Measurements from ENCODE around the gene DLG5. TPM values are rescaled to one million over a fixed set of nuclear protein-coding genes. Genes with fewer than 3 reads are reported as not detected.
A peak's percentile ranks its signal among the peaks of the same experiment; 100 is the strongest.

DLG5 gene
- total and polyA plus RNA-seq, 9 of the 15 experiments (the other 6 are each of a cell fraction or from before 2014, with no cell fraction given) = 1.4 to 26.8 (median 11.2) TPM

DNA sequence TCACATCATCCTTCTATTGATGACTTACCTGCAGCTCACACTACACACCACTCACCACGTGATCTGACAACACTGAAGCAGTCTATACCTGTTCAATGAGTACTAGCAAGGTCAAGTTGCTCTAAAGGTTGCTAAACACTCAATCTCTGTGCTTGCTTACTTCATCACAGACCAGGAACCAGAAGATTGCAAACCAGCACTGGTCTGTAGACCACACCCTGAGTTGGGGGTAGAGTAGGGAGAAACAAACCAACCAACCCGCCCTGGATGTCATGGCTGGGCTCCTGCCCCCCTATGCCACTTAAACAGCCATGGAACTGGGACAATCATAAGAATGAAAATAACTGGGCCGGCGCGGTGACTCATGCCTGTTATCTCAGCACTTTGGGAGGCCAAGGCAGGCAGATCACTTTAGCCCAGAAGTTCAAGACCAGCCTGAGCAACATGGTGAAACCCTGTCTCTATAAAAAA, 19.6 kb downstream of the DLG5 start (continued):
- TF ChIP-seq, protein P1, sequence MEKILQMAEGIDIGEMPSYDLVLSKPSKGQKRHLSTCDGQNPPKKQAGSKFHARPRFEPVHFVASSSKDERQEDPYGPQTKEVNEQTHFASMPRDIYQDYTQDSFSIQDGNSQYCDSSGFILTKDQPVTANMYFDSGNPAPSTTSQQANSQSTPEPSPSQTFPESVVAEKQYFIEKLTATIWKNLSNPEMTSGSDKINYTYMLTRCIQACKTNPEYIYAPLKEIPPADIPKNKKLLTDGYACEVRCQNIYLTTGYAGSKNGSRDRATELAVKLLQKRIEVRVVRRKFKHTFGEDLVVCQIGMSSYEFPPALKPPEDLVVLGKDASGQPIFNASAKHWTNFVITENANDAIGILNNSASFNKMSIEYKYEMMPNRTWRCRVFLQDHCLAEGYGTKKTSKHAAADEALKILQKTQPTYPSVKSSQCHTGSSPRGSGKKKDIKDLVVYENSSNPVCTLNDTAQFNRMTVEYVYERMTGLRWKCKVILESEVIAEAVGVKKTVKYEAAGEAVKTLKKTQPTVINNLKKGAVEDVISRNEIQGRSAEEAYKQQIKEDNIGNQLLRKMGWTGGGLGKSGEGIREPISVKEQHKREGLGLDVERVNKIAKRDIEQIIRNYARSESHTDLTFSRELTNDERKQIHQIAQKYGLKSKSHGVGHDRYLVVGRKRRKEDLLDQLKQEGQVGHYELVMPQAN (IDR thresholded peaks at IDR 0.05; ENCODE audit: borderline replicate concordance) = no peak
- TF ChIP-seq, protein P2, sequence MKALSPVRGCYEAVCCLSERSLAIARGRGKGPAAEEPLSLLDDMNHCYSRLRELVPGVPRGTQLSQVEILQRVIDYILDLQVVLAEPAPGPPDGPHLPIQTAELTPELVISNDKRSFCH (CRISPR knock-in tag; IDR thresholded peaks at IDR 0.05) = no peak
- TF ChIP-seq, protein P2 (tag; IDR thresholded peaks at IDR 0.05) = peak; percentile 12; the same call in 1 of the 2 replicates
- TF ChIP-seq TAL1 (IDR thresholded peaks at IDR 0.05) = no peak; the same call in none of the 2 replicates
- TF ChIP-seq CSDE1 (IDR thresholded peaks at IDR 0.05) = no peak
- TF ChIP-seq RAD21 (CRISPR knock-in tag; conservative IDR thresholded peaks at IDR 0.05 in 1 of 2, IDR thresholded peaks at IDR 0.05 in 1 of 2) = no peak
- 0 out of 2 replicates have a peak, but pooled peaks have one; percentile 9 for TF ChIP-seq STAT5A (IDR thresholded peaks at IDR 0.05; ENCODE audit: borderline replicate concordance, low read length)
- TF ChIP-seq ZNF589 (CRISPR knock-in tag; IDR thresholded peaks at IDR 0.05; ENCODE audit: low read depth) = peak; percentile 31
- no peak for TF ChIP-seq CEBPZ (IDR thresholded peaks at IDR 0.05; ENCODE audit: borderline replicate concordance, low read depth, low read length)
- no peak for TF ChIP-seq NFE2 (IDR thresholded peaks at IDR 0.05; ENCODE audit: low read depth)
- TF ChIP-seq, protein P3, sequence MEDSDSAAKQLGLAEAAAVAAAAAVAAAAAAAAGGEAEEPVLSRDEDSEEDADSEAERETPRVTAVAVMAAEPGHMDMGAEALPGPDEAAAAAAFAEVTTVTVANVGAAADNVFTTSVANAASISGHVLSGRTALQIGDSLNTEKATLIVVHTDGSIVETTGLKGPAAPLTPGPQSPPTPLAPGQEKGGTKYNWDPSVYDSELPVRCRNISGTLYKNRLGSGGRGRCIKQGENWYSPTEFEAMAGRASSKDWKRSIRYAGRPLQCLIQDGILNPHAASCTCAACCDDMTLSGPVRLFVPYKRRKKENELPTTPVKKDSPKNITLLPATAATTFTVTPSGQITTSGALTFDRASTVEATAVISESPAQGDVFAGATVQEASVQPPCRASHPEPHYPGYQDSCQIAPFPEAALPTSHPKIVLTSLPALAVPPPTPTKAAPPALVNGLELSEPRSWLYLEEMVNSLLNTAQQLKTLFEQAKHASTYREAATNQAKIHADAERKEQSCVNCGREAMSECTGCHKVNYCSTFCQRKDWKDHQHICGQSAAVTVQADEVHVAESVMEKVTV (CRISPR knock-in tag; IDR thresholded peaks at IDR 0.05) = no peak
- TF ChIP-seq ZNF695 (CRISPR knock-in tag; IDR thresholded peaks at IDR 0.05) = no peak
- TF ChIP-seq, protein P4, sequence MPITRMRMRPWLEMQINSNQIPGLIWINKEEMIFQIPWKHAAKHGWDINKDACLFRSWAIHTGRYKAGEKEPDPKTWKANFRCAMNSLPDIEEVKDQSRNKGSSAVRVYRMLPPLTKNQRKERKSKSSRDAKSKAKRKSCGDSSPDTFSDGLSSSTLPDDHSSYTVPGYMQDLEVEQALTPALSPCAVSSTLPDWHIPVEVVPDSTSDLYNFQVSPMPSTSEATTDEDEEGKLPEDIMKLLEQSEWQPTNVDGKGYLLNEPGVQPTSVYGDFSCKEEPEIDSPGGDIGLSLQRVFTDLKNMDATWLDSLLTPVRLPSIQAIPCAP (CRISPR knock-in tag; IDR thresholded peaks at IDR 0.05; ENCODE audit: borderline replicate concordance) = no peak
- TF ChIP-seq CHD1 (IDR thresholded peaks at IDR 0.05; ENCODE audit: low read length) = no peak
- no peak for TF ChIP-seq NR4A1 (CRISPR knock-in tag; IDR thresholded peaks at IDR 0.05)
- peak; percentile 54; the same call in 1 of the 2 replicates for TF ChIP-seq NR4A1 (tag; IDR thresholded peaks at IDR 0.05)
- no peak for TF ChIP-seq USF1 (CRISPR knock-in tag; IDR thresholded peaks at IDR 0.05)
- TF ChIP-seq MTA1 (IDR thresholded peaks at IDR 0.05; ENCODE audit: borderline replicate concordance) = no peak
- no peak for TF ChIP-seq NCOA4 (IDR thresholded peaks at IDR 0.05; ENCODE audit: partially characterized antibody)
- no peak; the same call in 1 of the 2 replicates for TF ChIP-seq HSF4 (CRISPR knock-in tag; IDR thresholded peaks at IDR 0.05; ENCODE audit: borderline replicate concordance)
